ENCODE data around the gene OPCML.

- TF ChIP-seq CTCF (IDR thresholded peaks at IDR 0.05; ENCODE audit: low read depth, low read length, poor library complexity, severe bottlenecking) (no peak), EZH2phosphoT487 (IDR thresholded peaks at IDR 0.05; ENCODE audit: borderline replicate concordance, low read length) (no peak)
Measured at GRCh38 chr11:132402071-132402684, 1130.1 kb downstream of the OPCML start.

Data from DOHH2 (cell line).